Motor neuron (in vitro differentiated cells): Measurements from ENCODE around the gene USP15. TPM values are rescaled to one million over a fixed set of nuclear protein-coding genes. Genes with fewer than 3 reads are reported as not detected.

Experiments used
- ATAC-seq, 8 experiments: fragments of 200-7000 bp; cut with Tn5 transposase; replicated peaks in 6 of 8; 2 replicates each; pipeline ENCODE4 v1.8.0; 2021; ENCODE audit warnings: mild to moderate bottlenecking in 8 of 8, moderate library complexity in 8 of 8
- H3K27ac ChIP-seq, 2 donors: fragments of 250-450 bp; sonication (Bioruptor Pico); 2 replicates each; pipeline ENCODE4 v1.9.0; 2021; ENCODE audit warnings: antibody characterized with exemption in 2 of 2, mild to moderate bottlenecking in 2 of 2, moderate library complexity in 1 of 2
- H3K4me1 ChIP-seq, 2 donors: fragments of 250-450 bp; sonication (Bioruptor Pico); replicated peaks in 1 of 2; 2 replicates each; pipeline ENCODE4 v1.6.1; 2021; ENCODE audit warnings: antibody characterized with exemption in 2 of 2, mild to moderate bottlenecking in 2 of 2, moderate library complexity in 1 of 2
- H3K4me3 ChIP-seq, 5 donors: fragments of 250-450 bp; sonication (Bioruptor Pico); 2 replicates each; pipeline ENCODE4 v1.9.0; 2021; ENCODE audit warnings: antibody characterized with exemption in 5 of 5, mild to moderate bottlenecking in 5 of 5, moderate library complexity in 4 of 5
- WGBS, 10 experiments: fragments of 450-650 bp; shearing (Covaris generic); methylation state at CpG; one replicate each; pipeline ENCODE4 v1.0.0; 2022; 5-methylcytosine and 5-hydroxymethylcytosine counted together
- in situ Hi-C, 9 experiments: fragments of 400-800 bp; cut with MboI; loops; one replicate each; pipeline ENCODE4 v1.15.0; 2021; ENCODE audit warnings: low sequenced_read_pairs in 9 of 9, low pct_unique_long_range_greater_than_20kb in 2 of 9; ENCODE audit not compliant: unreplicated experiment in 9 of 9
- total RNA-seq, 8 experiments: library from RNA; unstranded; fragments of 300-600 nt; gene quantifications; 2 replicates each; pipeline versions ENCODE4 v1.2.3 to v1.2.4, GENCODE V29; 2022

USP15 gene
- total RNA-seq, 8 experiments from 2014 or later = 47.1 to 92.0 (median 67.7) TPM

GRCh38 chr12:62294378-62294777 lies 34.2 kb downstream of the USP15 start:
- Histone ChIP-seq H3K4me3 (no peak overlapping the region), H3K4me1 (peaks cover 0 to 2% of the 10 kb centered on the region in 2 donors), H3K27ac (no peak overlapping the region)
- in situ Hi-C loops = no loop called here
- WGBS, 10 experiments = 60 to 100% (median 96%) methylated on average over 1 of the region's 1 CpG
- ATAC-seq = no peak

- WGBS, 10 experiments = 80 to 100% (median 100%) methylated on average over 1 to 2 of the region's 2 CpGs; no CpG with 5 or more reads in 2 of the 10 experiments
- Histone ChIP-seq H3K4me1 (peaks cover 0 to 5% of the 10 kb centered on the region in 2 donors), H3K4me3 (no peak overlapping the region), H3K27ac (no peak overlapping the region)
- no peak for ATAC-seq
- in situ Hi-C loops = no loop called here
Measured at GRCh38 chr12:62296001-62296400, 35.8 kb downstream of the USP15 start.

DNA sequence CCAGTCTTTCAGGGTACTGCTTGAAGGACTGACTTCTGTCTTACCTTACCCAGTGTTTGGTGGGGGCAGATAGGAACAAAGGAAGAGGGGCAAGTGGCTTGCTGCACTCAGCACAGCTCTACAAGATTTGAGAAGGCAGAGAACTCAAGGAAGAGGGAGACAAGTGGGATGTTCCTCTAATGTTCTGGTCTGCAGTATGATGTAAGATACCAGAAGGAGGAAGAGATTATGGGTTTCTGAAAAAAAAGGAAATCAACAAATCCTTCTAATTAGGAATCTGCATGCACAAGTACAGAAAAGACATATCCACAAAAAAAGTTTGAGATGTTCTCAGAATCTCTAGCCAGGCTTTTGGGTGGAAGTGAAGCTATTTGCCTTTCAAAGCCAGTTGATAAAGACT lies 37.1 kb downstream of the USP15 start:
- in situ Hi-C loops = no loop called here
- no peak overlapping the region for H3K27ac ChIP-seq
- H3K4me3 ChIP-seq = no peak overlapping the region
- no peak for ATAC-seq
- peaks cover 0 to 5% of the 10 kb centered on the region in 2 donors for H3K4me1 ChIP-seq

- H3K4me3 ChIP-seq = no peak overlapping the region
- ATAC-seq = no peak
- in situ Hi-C loops = no loop called here
- peaks cover 0 to 5% of the 10 kb centered on the region in 2 donors for H3K4me1 ChIP-seq
- peak overlapping the region in 1 of 2 donors; percentile 37 for H3K27ac ChIP-seq
- WGBS, 10 experiments = 40 to 100% (median 70%) methylated on average over 1 to 3 of the region's 3 CpGs; no CpG with 5 or more reads in 1 of the 10 experiments
Measured at GRCh38 chr12:62299617-62300016, 39.4 kb downstream of the USP15 start.

- H3K4me1 ChIP-seq = peaks cover 0 to 5% of the 10 kb centered on the region in 2 donors
- whole genome bisulfite sequencing, 10 experiments = 85 to 98% (median 94%) methylated on average over 4 to 6 of the region's 6 CpGs
- in situ Hi-C loops = no loop called here
- no peak overlapping the region for H3K4me3 ChIP-seq
- no peak for ATAC-seq
- H3K27ac ChIP-seq = no peak overlapping the region
Measured at GRCh38 chr12:62301080-62301798, 41.0 kb downstream of the USP15 start.

DNA sequence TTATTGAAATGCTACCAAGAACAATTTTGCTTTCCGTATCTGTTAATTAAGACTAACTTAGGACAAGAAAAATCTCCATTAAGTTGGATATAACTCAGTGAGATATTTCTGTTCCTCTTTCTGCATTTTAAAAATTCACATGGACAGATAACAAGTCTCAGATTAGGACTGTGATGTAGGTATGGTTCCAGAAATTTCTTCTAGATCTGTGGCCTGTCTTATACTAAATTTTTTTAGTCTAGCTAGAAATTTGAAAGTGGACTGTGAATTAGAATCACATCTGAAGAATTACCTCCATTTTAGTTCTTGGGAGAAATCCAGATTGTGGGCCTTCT lies 41.6 kb downstream of the USP15 start:
- in situ Hi-C loops = no loop called here
- Histone ChIP-seq H3K4me3 (no peak overlapping the region), H3K27ac (no peak overlapping the region), H3K4me1 (peaks cover 0 to 5% of the 10 kb centered on the region in 2 donors)
- WGBS, 10 experiments = 30 to 100% (median 100%) methylated on average over 1 of the region's 1 CpG
- ATAC-seq = no peak

- Histone ChIP-seq H3K27ac (no peak overlapping the region), H3K4me1 (peaks cover 0 to under 1% of the 10 kb centered on the region in 2 donors), H3K4me3 (no peak overlapping the region)
- 87 to 100% (median 98%) methylated on average over 2 to 3 of the region's 3 CpGs for WGBS, 10 experiments
- in situ Hi-C loops = no loop called here
- no peak for ATAC-seq
Measured at GRCh38 chr12:62304560-62304959, 44.4 kb downstream of the USP15 start.

GRCh38 chr12:62305778-62306177 lies 45.6 kb downstream of the USP15 start:
- in situ Hi-C loops = no loop called here
- 96 to 100% (median 99%) methylated on average over 1 to 8 of the region's 8 CpGs; no CpG with 5 or more reads in 2 of the 10 experiments for WGBS, 10 experiments
- H3K4me3 ChIP-seq = no peak overlapping the region
- no peak overlapping the region for H3K27ac ChIP-seq
- ATAC-seq = no peak
- no peaks in the 10 kb centered on the region for H3K4me1 ChIP-seq

DNA sequence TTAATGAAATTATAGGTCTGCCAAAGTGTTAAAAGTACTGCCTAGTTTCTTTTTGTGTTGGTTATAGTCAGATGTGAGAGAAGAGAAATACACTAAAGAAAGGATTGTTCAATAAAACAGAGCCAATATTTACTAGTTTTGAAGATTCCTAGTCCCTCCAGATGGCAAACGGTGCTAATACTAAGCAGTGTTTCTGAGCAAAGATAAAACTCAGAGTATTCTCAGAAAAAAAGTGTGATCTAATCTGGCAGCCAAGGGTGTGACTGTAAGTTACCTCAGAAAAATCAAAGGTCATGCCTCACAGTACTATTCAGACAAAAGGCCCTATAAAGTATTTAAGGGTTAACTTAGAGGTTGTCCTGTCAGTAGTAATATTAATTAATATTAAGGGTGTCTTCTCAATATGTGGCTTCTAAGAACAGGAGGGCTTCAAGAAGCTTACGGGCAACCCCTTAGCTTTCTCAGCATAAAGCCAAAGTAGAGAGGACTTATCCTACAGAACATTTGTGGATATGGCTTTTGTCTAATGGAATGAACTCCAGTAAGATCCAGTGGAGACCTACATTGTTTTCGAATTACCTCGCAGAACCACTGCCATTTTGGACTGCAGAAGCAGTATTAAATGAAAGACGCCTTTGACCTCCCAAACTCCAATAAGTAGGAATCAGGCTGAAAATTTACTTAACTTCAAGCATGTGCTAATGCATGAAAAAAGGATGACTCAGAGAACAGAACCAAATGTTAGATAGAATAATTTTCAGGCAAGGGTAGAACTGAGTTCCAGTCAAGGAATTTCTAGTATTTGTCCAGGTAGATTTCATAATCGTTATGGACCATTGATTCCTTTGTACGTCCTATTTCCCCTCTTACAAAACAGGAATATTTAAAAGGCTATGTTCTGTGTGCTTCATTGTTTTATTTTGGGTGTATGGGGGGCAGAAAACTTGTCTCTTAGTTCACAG lies 46.6 kb downstream of the USP15 start:
- Histone ChIP-seq H3K4me1 (no peaks in the 10 kb centered on the region), H3K27ac (no peak overlapping the region), H3K4me3 (no peak overlapping the region)
- in situ Hi-C loops = no loop called here
- WGBS, 10 experiments = 88 to 100% (median 97%) methylated on average over 1 to 7 of the region's 7 CpGs
- no peak for ATAC-seq

DNA sequence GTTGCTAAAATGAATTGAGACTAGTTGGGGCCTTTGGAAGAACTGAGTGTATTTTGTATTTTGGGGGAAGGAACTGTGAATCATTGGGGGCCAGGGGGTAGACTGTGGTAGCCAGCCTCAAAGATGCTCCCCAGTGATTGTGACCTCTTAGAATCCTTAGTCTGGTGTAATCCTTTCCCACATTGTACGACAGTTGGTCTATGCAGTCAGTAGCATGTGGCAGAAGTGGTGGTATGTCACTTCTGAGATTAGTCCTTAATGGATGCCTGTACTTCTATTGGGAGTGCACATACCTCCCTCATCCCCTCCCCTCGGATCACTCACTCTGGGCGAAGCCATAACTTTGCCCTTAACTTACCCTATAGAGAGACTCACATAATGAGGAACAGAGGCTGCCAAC lies 48.0 kb downstream of the USP15 start:
- WGBS, 10 experiments = 80 to 100% (median 96%) methylated on average over 1 to 3 of the region's 3 CpGs; no CpG with 5 or more reads in 4 of the 10 experiments
- Histone ChIP-seq H3K4me3 (no peak overlapping the region), H3K27ac (no peak overlapping the region), H3K4me1 (no peaks in the 10 kb centered on the region)
- in situ Hi-C loops = no loop called here
- no peak for ATAC-seq

- Histone ChIP-seq H3K4me3 (no peak overlapping the region), H3K4me1 (no peaks in the 10 kb centered on the region), H3K27ac (no peak overlapping the region)
- in situ Hi-C loops = no loop called here
- WGBS, 10 experiments = 13 to 100% (median 86%) methylated on average over 1 to 2 of the region's 2 CpGs
- no peak for ATAC-seq
Measured at GRCh38 chr12:62313727-62314380, 53.6 kb downstream of the USP15 start.

- in situ Hi-C loops = no loop called here
- no peak for ATAC-seq
- Histone ChIP-seq H3K4me1 (no peaks in the 10 kb centered on the region), H3K4me3 (no peak overlapping the region), H3K27ac (no peak overlapping the region)
Measured at GRCh38 chr12:62317017-62317416, 56.8 kb downstream of the USP15 start.

DNA sequence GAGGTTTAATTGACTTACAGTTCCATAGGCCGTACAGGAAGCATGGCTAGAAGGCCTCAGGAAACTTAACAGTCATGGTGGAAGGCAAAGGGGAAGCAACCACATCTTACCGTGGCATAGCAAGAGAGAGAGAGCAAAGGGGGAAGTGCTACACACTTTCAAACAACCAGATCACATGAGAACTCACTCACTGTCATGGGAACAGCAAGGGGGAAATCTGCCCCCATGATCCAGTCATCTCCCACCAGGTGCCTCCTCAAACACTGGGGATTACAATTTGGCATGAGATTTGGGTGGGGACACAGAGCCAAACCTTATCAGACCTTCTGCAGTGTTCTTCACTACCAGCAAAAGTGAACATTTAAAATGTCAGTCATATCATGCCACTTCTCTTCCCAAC lies 58.9 kb downstream of the USP15 start:
- no peak overlapping the region for H3K4me3 ChIP-seq
- WGBS, 10 experiments = 83 to 100% (median 100%) methylated on average over 1 to 2 of the region's 2 CpGs; no CpG with 5 or more reads in 2 of the 10 experiments
- no peaks in the 10 kb centered on the region for H3K4me1 ChIP-seq
- no peak overlapping the region for H3K27ac ChIP-seq
- in situ Hi-C loops = no loop called here
- no peak for ATAC-seq
